ENCODE measurements around the gene SLC39A11. TPM values are rescaled to one million over a fixed set of nuclear protein-coding genes. Genes with fewer than 3 reads are reported as not detected.
A peak's percentile ranks its signal among the peaks of the same experiment; 100 is the strongest.

The SLC39A11 gene
- total and polyA plus RNA-seq, 2 of the 13 experiments (the other 11 are each of a cell fraction or from before 2014, with no cell fraction given) = 17.2 to 31.5 TPM

DNA sequence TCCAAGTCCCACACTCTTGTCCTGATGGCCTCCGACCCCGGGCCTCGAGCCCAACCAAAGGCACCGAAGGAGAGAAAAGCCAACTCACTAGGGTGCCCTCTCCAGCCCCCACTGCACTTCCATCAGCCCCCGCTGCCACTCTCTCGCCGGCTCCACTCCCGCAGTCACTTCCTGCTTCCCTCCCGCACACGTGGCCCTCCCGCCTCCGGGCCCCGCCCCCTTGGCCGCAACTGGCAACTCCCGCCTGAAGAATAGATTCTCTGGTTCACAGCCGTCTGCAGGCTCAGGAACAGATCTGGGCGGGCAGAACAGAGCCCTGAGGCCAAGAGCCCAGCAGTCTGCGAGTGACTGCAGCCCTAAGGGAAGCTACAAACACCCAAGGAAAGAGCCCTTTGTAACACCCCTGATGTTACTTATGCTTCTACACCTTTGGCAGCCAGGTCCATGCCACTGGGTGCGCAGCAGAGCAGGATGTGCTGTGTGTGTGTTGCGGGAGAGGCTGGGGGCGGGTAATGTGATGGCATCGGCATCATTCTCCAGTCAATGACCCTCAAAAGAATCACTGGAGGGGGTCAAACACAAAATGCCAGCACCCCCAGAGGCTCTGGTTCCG lies at the start of gene SLC39A11 (continued):
- no peak; the same call in 1 of the 2 replicates for TF ChIP-seq SAFB2 (CRISPR knock-in tag; IDR thresholded peaks at IDR 0.05; ENCODE audit: borderline replicate concordance, low read depth)
- TF ChIP-seq MBD4 (IDR thresholded peaks at IDR 0.05; ENCODE audit: borderline replicate concordance, low read length) = no peak
- TF ChIP-seq, protein P1, sequence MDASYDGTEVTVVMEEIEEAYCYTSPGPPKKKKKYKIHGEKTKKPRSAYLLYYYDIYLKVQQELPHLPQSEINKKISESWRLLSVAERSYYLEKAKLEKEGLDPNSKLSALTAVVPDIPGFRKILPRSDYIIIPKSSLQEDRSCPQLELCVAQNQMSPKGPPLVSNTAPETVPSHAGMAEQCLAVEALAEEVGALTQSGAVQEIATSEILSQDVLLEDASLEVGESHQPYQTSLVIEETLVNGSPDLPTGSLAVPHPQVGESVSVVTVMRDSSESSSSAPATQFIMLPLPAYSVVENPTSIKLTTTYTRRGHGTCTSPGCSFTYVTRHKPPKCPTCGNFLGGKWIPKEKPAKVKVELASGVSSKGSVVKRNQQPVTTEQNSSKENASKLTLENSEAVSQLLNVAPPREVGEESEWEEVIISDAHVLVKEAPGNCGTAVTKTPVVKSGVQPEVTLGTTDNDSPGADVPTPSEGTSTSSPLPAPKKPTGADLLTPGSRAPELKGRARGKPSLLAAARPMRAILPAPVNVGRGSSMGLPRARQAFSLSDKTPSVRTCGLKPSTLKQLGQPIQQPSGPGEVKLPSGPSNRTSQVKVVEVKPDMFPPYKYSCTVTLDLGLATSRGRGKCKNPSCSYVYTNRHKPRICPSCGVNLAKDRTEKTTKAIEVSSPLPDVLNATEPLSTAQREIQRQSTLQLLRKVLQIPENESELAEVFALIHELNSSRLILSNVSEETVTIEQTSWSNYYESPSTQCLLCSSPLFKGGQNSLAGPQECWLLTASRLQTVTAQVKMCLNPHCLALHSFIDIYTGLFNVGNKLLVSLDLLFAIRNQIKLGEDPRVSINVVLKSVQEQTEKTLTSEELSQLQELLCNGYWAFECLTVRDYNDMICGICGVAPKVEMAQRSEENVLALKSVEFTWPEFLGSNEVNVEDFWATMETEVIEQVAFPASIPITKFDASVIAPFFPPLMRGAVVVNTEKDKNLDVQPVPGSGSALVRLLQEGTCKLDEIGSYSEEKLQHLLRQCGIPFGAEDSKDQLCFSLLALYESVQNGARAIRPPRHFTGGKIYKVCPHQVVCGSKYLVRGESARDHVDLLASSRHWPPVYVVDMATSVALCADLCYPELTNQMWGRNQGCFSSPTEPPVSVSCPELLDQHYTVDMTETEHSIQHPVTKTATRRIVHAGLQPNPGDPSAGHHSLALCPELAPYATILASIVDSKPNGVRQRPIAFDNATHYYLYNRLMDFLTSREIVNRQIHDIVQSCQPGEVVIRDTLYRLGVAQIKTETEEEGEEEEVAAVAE (CRISPR knock-in tag; IDR thresholded peaks at IDR 0.05; ENCODE audit: borderline replicate concordance) = peak; percentile 14; the same call in 1 of the 2 replicates
- no peak for TF ChIP-seq ZNF20 (CRISPR knock-in tag; IDR thresholded peaks at IDR 0.05)
- no peak for TF ChIP-seq ZNF562 (CRISPR knock-in tag; IDR thresholded peaks at IDR 0.05; ENCODE audit: borderline replicate concordance)
- TF ChIP-seq, protein P2, sequence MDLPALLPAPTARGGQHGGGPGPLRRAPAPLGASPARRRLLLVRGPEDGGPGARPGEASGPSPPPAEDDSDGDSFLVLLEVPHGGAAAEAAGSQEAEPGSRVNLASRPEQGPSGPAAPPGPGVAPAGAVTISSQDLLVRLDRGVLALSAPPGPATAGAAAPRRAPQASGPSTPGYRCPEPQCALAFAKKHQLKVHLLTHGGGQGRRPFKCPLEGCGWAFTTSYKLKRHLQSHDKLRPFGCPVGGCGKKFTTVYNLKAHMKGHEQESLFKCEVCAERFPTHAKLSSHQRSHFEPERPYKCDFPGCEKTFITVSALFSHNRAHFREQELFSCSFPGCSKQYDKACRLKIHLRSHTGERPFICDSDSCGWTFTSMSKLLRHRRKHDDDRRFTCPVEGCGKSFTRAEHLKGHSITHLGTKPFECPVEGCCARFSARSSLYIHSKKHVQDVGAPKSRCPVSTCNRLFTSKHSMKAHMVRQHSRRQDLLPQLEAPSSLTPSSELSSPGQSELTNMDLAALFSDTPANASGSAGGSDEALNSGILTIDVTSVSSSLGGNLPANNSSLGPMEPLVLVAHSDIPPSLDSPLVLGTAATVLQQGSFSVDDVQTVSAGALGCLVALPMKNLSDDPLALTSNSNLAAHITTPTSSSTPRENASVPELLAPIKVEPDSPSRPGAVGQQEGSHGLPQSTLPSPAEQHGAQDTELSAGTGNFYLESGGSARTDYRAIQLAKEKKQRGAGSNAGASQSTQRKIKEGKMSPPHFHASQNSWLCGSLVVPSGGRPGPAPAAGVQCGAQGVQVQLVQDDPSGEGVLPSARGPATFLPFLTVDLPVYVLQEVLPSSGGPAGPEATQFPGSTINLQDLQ (CRISPR knock-in tag; IDR thresholded peaks at IDR 0.05) = peak; percentile 5; the same call in 1 of the 2 replicates
- TF ChIP-seq, protein P3, sequence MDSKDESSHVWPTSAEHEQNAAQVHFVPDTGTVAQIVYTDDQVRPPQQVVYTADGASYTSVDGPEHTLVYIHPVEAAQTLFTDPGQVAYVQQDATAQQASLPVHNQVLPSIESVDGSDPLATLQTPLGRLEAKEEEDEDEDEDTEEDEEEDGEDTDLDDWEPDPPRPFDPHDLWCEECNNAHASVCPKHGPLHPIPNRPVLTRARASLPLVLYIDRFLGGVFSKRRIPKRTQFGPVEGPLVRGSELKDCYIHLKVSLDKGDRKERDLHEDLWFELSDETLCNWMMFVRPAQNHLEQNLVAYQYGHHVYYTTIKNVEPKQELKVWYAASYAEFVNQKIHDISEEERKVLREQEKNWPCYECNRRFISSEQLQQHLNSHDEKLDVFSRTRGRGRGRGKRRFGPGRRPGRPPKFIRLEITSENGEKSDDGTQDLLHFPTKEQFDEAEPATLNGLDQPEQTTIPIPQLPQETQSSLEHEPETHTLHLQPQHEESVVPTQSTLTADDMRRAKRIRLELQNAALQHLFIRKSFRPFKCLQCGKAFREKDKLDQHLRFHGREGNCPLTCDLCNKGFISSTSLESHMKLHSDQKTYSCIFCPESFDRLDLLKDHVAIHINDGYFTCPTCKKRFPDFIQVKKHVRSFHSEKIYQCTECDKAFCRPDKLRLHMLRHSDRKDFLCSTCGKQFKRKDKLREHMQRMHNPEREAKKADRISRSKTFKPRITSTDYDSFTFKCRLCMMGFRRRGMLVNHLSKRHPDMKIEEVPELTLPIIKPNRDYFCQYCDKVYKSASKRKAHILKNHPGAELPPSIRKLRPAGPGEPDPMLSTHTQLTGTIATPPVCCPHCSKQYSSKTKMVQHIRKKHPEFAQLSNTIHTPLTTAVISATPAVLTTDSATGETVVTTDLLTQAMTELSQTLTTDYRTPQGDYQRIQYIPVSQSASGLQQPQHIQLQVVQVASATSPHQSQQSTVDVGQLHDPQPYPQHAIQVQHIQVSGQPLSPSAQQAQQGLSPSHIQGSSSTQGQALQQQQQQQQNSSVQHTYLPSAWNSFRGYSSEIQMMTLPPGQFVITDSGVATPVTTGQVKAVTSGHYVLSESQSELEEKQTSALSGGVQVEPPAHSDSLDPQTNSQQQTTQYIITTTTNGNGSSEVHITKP (CRISPR knock-in tag; IDR thresholded peaks at IDR 0.05; ENCODE audit: low read depth) = 0 out of 2 replicates have a peak, but pooled peaks have one; percentile 29
- 0 out of 2 replicates have a peak, but pooled peaks have one; percentile 17 for TF ChIP-seq FOXO1 (CRISPR knock-in tag; IDR thresholded peaks at IDR 0.05)
- peak; percentile 55 for TF ChIP-seq RARA (CRISPR knock-in tag; IDR thresholded peaks at IDR 0.05)
- TF ChIP-seq HNF4G (IDR thresholded peaks at IDR 0.05; ENCODE audit: borderline replicate concordance, low read depth, low read length) = no peak
- TF ChIP-seq HNF4G (CRISPR knock-in tag; IDR thresholded peaks at IDR 0.05; ENCODE audit: borderline replicate concordance, low read depth) = peak; percentile 46; the same call in 1 of the 2 replicates
- TF ChIP-seq ZNF761 (CRISPR knock-in tag; conservative IDR thresholded peaks at IDR 0.05) = peak; percentile 92
- no peak; the same call in 1 of the 2 replicates for TF ChIP-seq RFXAP (CRISPR knock-in tag; IDR thresholded peaks at IDR 0.05; ENCODE audit: borderline replicate concordance)
- no peak for TF ChIP-seq SUZ12 (IDR thresholded peaks at IDR 0.05; ENCODE audit: low read depth, low read length)
- no peak for TF ChIP-seq FOXA1 (IDR thresholded peaks at IDR 0.05)
- no peak; the same call in 1 of the 2 replicates for TF ChIP-seq FOXA1 (CRISPR knock-in tag; IDR thresholded peaks at IDR 0.05)
- TF ChIP-seq ZNF570 (CRISPR knock-in tag; IDR thresholded peaks at IDR 0.05; ENCODE audit: borderline replicate concordance) = no peak
- TF ChIP-seq ZNF777 (CRISPR knock-in tag; IDR thresholded peaks at IDR 0.05) = no peak

All from HepG2 (cell line).